GM23338 (cell line): ENCODE data around the gene CDHR5. TPM values are rescaled to one million over a fixed set of nuclear protein-coding genes. Genes with fewer than 3 reads are reported as not detected.
"Not testable (repeated sequence)": the region's sequence is repeated elsewhere in the genome, so short reads cannot be mapped to it uniquely, and the experiment has no call there.

Source experiments
- ATAC-seq: fragments of 200-7000 bp; cut with Tn5 transposase; 3 replicates; pipeline ENCODE4 v1.9.1; 2020
- DNase-seq: peaks from one replicate; pipeline ENCODE4 v3.0.0-alpha.2; 2015; ENCODE audit warnings: low spot score
- H2AFZ ChIP-seq: fragments of 200-600 bp; sonication (generic); 2 replicates; pipeline ENCODE4 v1.8.0; 2016; ENCODE audit warnings: antibody characterized with exemption, mild to moderate bottlenecking, moderate library complexity
- H3F3A ChIP-seq: fragments of 200-600 bp; sonication (generic); replicated peaks from 2 replicates; pipeline ENCODE4 v1.8.0; 2017; ENCODE audit warnings: antibody characterized with exemption, mixed run types, low read depth
- H3K27ac ChIP-seq: fragments of 200-600 bp; sonication (generic); 2 replicates; pipeline ENCODE4 v1.6.1; 2016; ENCODE audit warnings: low read depth
- H3K27me3 ChIP-seq: fragments of 200-600 bp; sonication (generic); 2 replicates; pipeline ENCODE4 v1.8.0; 2016; ENCODE audit warnings: mild to moderate bottlenecking, mixed run types, moderate library complexity; ENCODE audit not compliant: insufficient read depth
- H3K36me3 ChIP-seq: fragments of 200-600 bp; sonication (generic); 2 replicates; pipeline ENCODE4 v1.8.0; 2016; ENCODE audit warnings: mild to moderate bottlenecking; ENCODE audit not compliant: insufficient read depth
- H3K4me1 ChIP-seq: fragments of 200-600 bp; sonication (generic); 2 replicates; pipeline ENCODE4 v1.8.0; 2016; ENCODE audit warnings: mild to moderate bottlenecking, moderate library complexity; ENCODE audit not compliant: insufficient read depth
- H3K4me2 ChIP-seq: fragments of 200-600 bp; sonication (generic); 2 replicates; pipeline ENCODE4 v1.7.1; 2017; ENCODE audit warnings: mixed run types
- H3K4me3 ChIP-seq: fragments of 200-600 bp; sonication (generic); 2 replicates; pipeline ENCODE4 v1.6.1; 2016; ENCODE audit warnings: mixed run types
- H3K79me2 ChIP-seq: fragments of 200-600 bp; sonication (generic); replicated peaks from 2 replicates; pipeline ENCODE4 v1.8.0; 2017; ENCODE audit warnings: mild to moderate bottlenecking; ENCODE audit not compliant: insufficient read depth
- H3K9me2 ChIP-seq: fragments of 200-600 bp; sonication (generic); 2 replicates; pipeline ENCODE4 v1.8.0; 2017; ENCODE audit not compliant: insufficient read depth
- H4K20me1 ChIP-seq: fragments of 200-600 bp; sonication (generic); replicated peaks from 2 replicates; pipeline ENCODE4 v1.8.0; 2017; ENCODE audit warnings: mild to moderate bottlenecking; ENCODE audit not compliant: insufficient read depth
- H3K27ac Mint-ChIP-seq: 2 replicates; pipeline ENCODE4 v1.8.0; 2020; ENCODE audit warnings: inconsistent platforms, mild to moderate bottlenecking, moderate library complexity, mixed read lengths
- H3K27me3 Mint-ChIP-seq: 3 replicates; pipeline ENCODE4 v1.8.0; 2022; ENCODE audit warnings: low read depth, mild to moderate bottlenecking, moderate library complexity, mixed read lengths, inconsistent platforms; ENCODE audit not compliant: insufficient read depth, poor library complexity
- H3K36me3 Mint-ChIP-seq: 3 replicates; pipeline ENCODE4 v1.8.0; 2021; ENCODE audit warnings: low read depth, mild to moderate bottlenecking, inconsistent platforms, moderate library complexity, mixed read lengths
- H3K4me1 Mint-ChIP-seq: 3 replicates; pipeline ENCODE4 v1.8.0; 2020; ENCODE audit warnings: mild to moderate bottlenecking, inconsistent platforms, mixed read lengths
- H3K4me3 Mint-ChIP-seq: 3 replicates; pipeline ENCODE4 v1.8.0; 2021; ENCODE audit warnings: moderate library complexity, mild to moderate bottlenecking, inconsistent platforms, mixed read lengths
- H3K9me3 Mint-ChIP-seq: 3 replicates; pipeline ENCODE4 v1.8.0; 2020; ENCODE audit warnings: moderate library complexity, mild to moderate bottlenecking, inconsistent platforms, mixed read lengths
- CREB1 ChIP-seq: fragments of 250-450 bp; sonication (Bioruptor Pico); IDR thresholded peaks from 2 replicates; pipeline ENCODE4 v1.5.0; 2020; ENCODE audit warnings: low read depth, mild to moderate bottlenecking, moderate library complexity
- ETS1 ChIP-seq: IDR thresholded peaks from 2 replicates; pipeline ENCODE4 v1.6.1; 2016; ENCODE audit warnings: antibody characterized with exemption
- EZH2 ChIP-seq: fragments of 200-600 bp; sonication (generic); IDR thresholded peaks from one replicate; pipeline ENCODE4 v1.8.0; 2017; ENCODE audit warnings: antibody characterized with exemption, mild to moderate bottlenecking, low read depth; ENCODE audit not compliant: unreplicated experiment
- EZH2phosphoT487 ChIP-seq: fragments of 200-600 bp; sonication (generic); IDR thresholded peaks from one replicate; pipeline ENCODE4 v1.8.1; 2018; ENCODE audit warnings: antibody characterized with exemption; ENCODE audit not compliant: unreplicated experiment
- JUNB ChIP-seq: IDR thresholded peaks from one replicate; pipeline ENCODE4 v1.6.1; 2016; ENCODE audit warnings: antibody characterized with exemption; ENCODE audit not compliant: unreplicated experiment
- REST ChIP-seq: IDR thresholded peaks from one replicate; pipeline ENCODE4 v1.6.1; 2018; ENCODE audit warnings: antibody characterized with exemption; ENCODE audit not compliant: unreplicated experiment
- ZNF462 ChIP-seq: fragments of 250-450 bp; sonication (Bioruptor Pico); IDR thresholded peaks from 2 replicates; pipeline ENCODE4 v1.5.0; 2020; ENCODE audit warnings: mild to moderate bottlenecking, moderate library complexity
- polyA plus RNA-seq: library from polyadenylated mRNA; unstranded; fragments of >200 nt; fragmentation: Nextera tagmentation; extraction: Ambion mirVana; gene quantifications from 2 replicates; pipeline ENCODE4 v1.2.1, GENCODE V29; 2016
- total RNA-seq: library from RNA; depleted of rRNA; stranded (reverse); fragments of >200 nt; shearing (Covaris generic); gene quantifications from 2 replicates; pipeline ENCODE4 v1.2.3, GENCODE V29; 2014

CDHR5 gene
- total and polyA plus RNA-seq, 2 experiments from 2014 or later, result not detected

- no peak for TF ChIP-seq ZNF462 (CRISPR knock-in tag)
Measured at GRCh38 chr11:655036-655726, 30.4 kb upstream of the CDHR5 start (continued).

GRCh38 chr11:654444-654843 is 29.7 kb upstream of the CDHR5 start:
- not testable (repeated sequence) for H3K4me3 Mint-ChIP-seq, H3K9me3 Mint-ChIP-seq, H3K4me3 ChIP-seq, ATAC-seq, H4K20me1 ChIP-seq, H3K4me1 Mint-ChIP-seq, H3K27ac ChIP-seq, DNase-seq, H3K27ac Mint-ChIP-seq, H3F3A ChIP-seq, H3K27me3 ChIP-seq, H3K9me2 ChIP-seq, H2AFZ ChIP-seq, H3K79me2 ChIP-seq, H3K4me1 ChIP-seq, H3K4me2 ChIP-seq
- H3K27me3 Mint-ChIP-seq, result peaks cover 12% of the 10 kb centered on the region
- peaks cover 32% of the 10 kb centered on the region for H3K36me3 Mint-ChIP-seq
- H3K36me3 ChIP-seq, result peaks cover 13% of the 10 kb centered on the region

DNA sequence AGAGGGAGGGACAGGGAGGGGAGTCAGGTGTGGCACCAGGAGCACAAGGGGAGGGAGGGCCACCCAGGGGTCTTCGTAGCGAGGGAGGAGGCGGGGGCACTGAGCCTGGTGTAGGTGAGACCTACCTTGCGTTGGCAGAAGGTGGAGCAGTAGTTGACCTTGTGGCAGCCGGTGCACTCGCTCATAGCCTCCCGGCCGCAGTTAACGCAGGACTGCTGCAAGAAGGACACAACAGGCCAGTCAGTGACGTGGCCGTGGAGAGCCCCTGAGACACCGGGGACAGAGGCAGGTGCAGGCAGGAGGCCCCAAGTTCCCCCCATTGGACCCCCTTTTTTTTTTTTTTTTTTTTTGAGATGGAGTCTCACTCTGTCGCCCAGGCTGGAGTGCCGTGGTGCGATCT is 29.1 kb upstream of the CDHR5 start:
- H3K36me3 Mint-ChIP-seq, result peaks cover 37% of the 10 kb centered on the region
- Histone ChIP-seq H3K36me3 (peaks cover 10% of the 10 kb centered on the region), H3F3A (0 out of 2 replicates have a peak, but pooled peaks cover 6% of the 10 kb centered on the region), H3K27ac (no peak overlapping the region), H4K20me1 (peaks cover 2% of the 10 kb centered on the region; the same call in 1 of the 2 replicates), H3K4me2 (no peak overlapping the region), H3K4me3 (no peak overlapping the region), H3K4me1 (no peaks in the 10 kb centered on the region), H3K79me2 (no peaks in the 10 kb centered on the region), H3K9me2 (no peaks in the 10 kb centered on the region), H3K27me3 (no peaks in the 10 kb centered on the region), H2AFZ (no peak overlapping the region)
- DNase-seq (no peak), ATAC-seq (no peak)
- H3K27me3 Mint-ChIP-seq, result peaks cover 12% of the 10 kb centered on the region
- no peak overlapping the region for H3K27ac Mint-ChIP-seq
- H3K4me3 Mint-ChIP-seq, result no peak overlapping the region
- no peaks in the 10 kb centered on the region for H3K4me1 Mint-ChIP-seq
- H3K9me3 Mint-ChIP-seq, result no peaks in the 10 kb centered on the region
- no peak for TF ChIP-seq REST
- TF ChIP-seq ETS1, result no peak
- TF ChIP-seq EZH2, result no peak
- no peak for TF ChIP-seq JUNB
- no peak for TF ChIP-seq CREB1 (CRISPR knock-in tag)
- no peak for TF ChIP-seq EZH2phosphoT487
